ENCODE data around the gene SAMD14. TPM values are rescaled to one million over a fixed set of nuclear protein-coding genes. Genes with fewer than 3 reads are reported as not detected.

Gene SAMD14
- total and polyA plus RNA-seq, 2 donors (not counting 1 experiment from before 2014, with no cell fraction given) = 2.1 to 3.8 TPM

GRCh38 chr17:50112694-50113093, 17.3 kb downstream of the SAMD14 start:
- no peak overlapping the region for H3K4me3 ChIP-seq (replicated peaks in 1 of 4; ENCODE audit: control extremely low read depth in 1 of 4, insufficient read depth in 1 of 4, low read depth in 3 of 4, low read length in 4 of 4)
- H3K27me3 ChIP-seq (ENCODE audit: control insufficient read depth, insufficient read depth, low read length) = no peaks in the 10 kb centered on the region
- no peak overlapping the region for H2AFZ ChIP-seq (ENCODE audit: low read length)
- no peak overlapping the region for H3K4me2 ChIP-seq (ENCODE audit: extremely low read depth, insufficient read depth, low read length)
- no peaks in the 10 kb centered on the region for H3K79me2 ChIP-seq (ENCODE audit: control insufficient read depth, insufficient read depth, low read length)
- no peak for DNase-seq (ENCODE audit: low read depth in 2 of 2)
- TF ChIP-seq EZH2 (IDR thresholded peaks at IDR 0.05; ENCODE audit: low read length, missing control alignments) (no peak), CTCF (conservative IDR thresholded peaks at IDR 0.05 in 1 of 2, IDR thresholded peaks at IDR 0.05 in 1 of 2; ENCODE audit: low read depth in 1 of 2, low read length in 2 of 2) (no peak)
- H3K9me3 ChIP-seq (ENCODE audit: control insufficient read depth, insufficient read depth, low read depth, low read length) = no peaks in the 10 kb centered on the region
- no peaks in the 10 kb centered on the region for H3K36me3 ChIP-seq (ENCODE audit: control insufficient read depth, insufficient read depth, low read length)
- H3K9ac ChIP-seq (ENCODE audit: insufficient read depth, low read length) = no peak overlapping the region
- no peak overlapping the region for H3K27ac ChIP-seq (ENCODE audit: insufficient read depth, low read length)
- no peaks in the 10 kb centered on the region for H4K20me1 ChIP-seq (ENCODE audit: control insufficient read depth, extremely low read depth, insufficient read depth, low read length)
- H3K4me1 ChIP-seq (ENCODE audit: control insufficient read depth, extremely low read depth, insufficient read depth, low read length) = peaks cover 4% of the 10 kb centered on the region

GRCh38 chr17:50111673-50112655, 18.0 kb downstream of the SAMD14 start:
- Histone ChIP-seq H3K9ac (ENCODE audit: insufficient read depth, low read length) (no peak overlapping the region), H3K27ac (ENCODE audit: insufficient read depth, low read length) (peak overlapping the region; percentile 15), H2AFZ (ENCODE audit: low read length) (no peak overlapping the region), H3K4me2 (ENCODE audit: extremely low read depth, insufficient read depth, low read length) (no peak overlapping the region), H4K20me1 (ENCODE audit: control insufficient read depth, extremely low read depth, insufficient read depth, low read length) (no peaks in the 10 kb centered on the region), H3K9me3 (ENCODE audit: control insufficient read depth, insufficient read depth, low read depth, low read length) (no peaks in the 10 kb centered on the region), H3K79me2 (ENCODE audit: control insufficient read depth, insufficient read depth, low read length) (no peaks in the 10 kb centered on the region), H3K4me3 (replicated peaks in 1 of 4; ENCODE audit: control extremely low read depth in 1 of 4, insufficient read depth in 1 of 4, low read depth in 3 of 4, low read length in 4 of 4) (no peak overlapping the region), H3K4me1 (ENCODE audit: control insufficient read depth, extremely low read depth, insufficient read depth, low read length) (peaks cover 7% of the 10 kb centered on the region), H3K36me3 (ENCODE audit: control insufficient read depth, insufficient read depth, low read length) (peaks cover 1% of the 10 kb centered on the region), H3K27me3 (ENCODE audit: control insufficient read depth, insufficient read depth, low read length) (no peaks in the 10 kb centered on the region)
- no peak for DNase-seq (ENCODE audit: low read depth in 2 of 2)
- TF ChIP-seq CTCF (conservative IDR thresholded peaks at IDR 0.05 in 1 of 2, IDR thresholded peaks at IDR 0.05 in 1 of 2; ENCODE audit: low read depth in 1 of 2, low read length in 2 of 2) (no peak), EZH2 (IDR thresholded peaks at IDR 0.05; ENCODE audit: low read length, missing control alignments) (no peak)

GRCh38 chr17:50110591-50111349, 19.2 kb downstream of the SAMD14 start:
- Histone ChIP-seq H3K27ac (ENCODE audit: insufficient read depth, low read length) (no peak overlapping the region), H3K9me3 (ENCODE audit: control insufficient read depth, insufficient read depth, low read depth, low read length) (no peaks in the 10 kb centered on the region), H3K27me3 (ENCODE audit: control insufficient read depth, insufficient read depth, low read length) (no peaks in the 10 kb centered on the region), H2AFZ (ENCODE audit: low read length) (no peak overlapping the region), H3K9ac (ENCODE audit: insufficient read depth, low read length) (no peak overlapping the region), H3K36me3 (ENCODE audit: control insufficient read depth, insufficient read depth, low read length) (peaks cover 2% of the 10 kb centered on the region), H3K79me2 (ENCODE audit: control insufficient read depth, insufficient read depth, low read length) (no peaks in the 10 kb centered on the region), H3K4me3 (replicated peaks in 1 of 4; ENCODE audit: control extremely low read depth in 1 of 4, insufficient read depth in 1 of 4, low read depth in 3 of 4, low read length in 4 of 4) (no peak overlapping the region), H3K4me2 (ENCODE audit: extremely low read depth, insufficient read depth, low read length) (no peak overlapping the region), H4K20me1 (ENCODE audit: control insufficient read depth, extremely low read depth, insufficient read depth, low read length) (no peaks in the 10 kb centered on the region), H3K4me1 (ENCODE audit: control insufficient read depth, extremely low read depth, insufficient read depth, low read length) (peaks cover 7% of the 10 kb centered on the region)
- TF ChIP-seq EZH2 (IDR thresholded peaks at IDR 0.05; ENCODE audit: low read length, missing control alignments) (no peak), CTCF (conservative IDR thresholded peaks at IDR 0.05 in 1 of 2, IDR thresholded peaks at IDR 0.05 in 1 of 2; ENCODE audit: low read depth in 1 of 2, low read length in 2 of 2) (no peak)
- no peak for DNase-seq (ENCODE audit: low read depth in 2 of 2)
